ENCODE results near the gene PIGN.
"Not testable (repeated sequence)": the region's sequence is repeated elsewhere in the genome, so short reads cannot be mapped to it uniquely, and the experiment has no call there.

Gene PIGN

DNA sequence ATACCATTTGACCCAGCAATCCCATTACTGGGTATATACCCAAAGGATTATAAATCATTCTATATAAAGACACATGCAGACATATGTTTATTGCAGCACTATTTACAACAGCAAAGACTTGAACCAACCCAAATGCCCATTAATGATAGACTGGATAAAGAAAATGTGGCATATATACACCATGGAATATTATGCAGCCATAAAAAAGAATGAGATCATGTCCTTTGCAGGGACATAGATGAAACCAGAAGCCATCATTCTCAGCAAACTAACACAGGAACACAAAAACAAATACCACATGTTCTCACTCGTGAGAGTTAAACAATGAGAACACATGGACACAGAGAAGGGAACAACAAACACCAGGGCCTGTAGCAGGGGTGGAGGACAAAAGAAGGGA, 20.3 kb downstream of the PIGN start:
- H3K4me1 ChIP-seq (ENCODE audit: control extremely low read depth in 1 of 4, control insufficient read depth in 4 of 4, insufficient read depth in 4 of 4, low read length in 3 of 4); H3K4me3 ChIP-seq (ENCODE audit: control insufficient read depth in 1 of 7, extremely low read depth in 1 of 7, insufficient read depth in 4 of 7, low read depth in 2 of 7, low read length in 6 of 7); H3K27me3 ChIP-seq (replicated peaks in 2 of 5; ENCODE audit: control insufficient read depth in 4 of 5, insufficient read depth in 5 of 5, low read length in 4 of 5); H3K27ac ChIP-seq (ENCODE audit: insufficient read depth in 1 of 2, low read depth in 1 of 2, low read length in 2 of 2, poor library complexity in 1 of 2, severe bottlenecking in 2 of 2); POLR2A ChIA-PET; DNase-seq; H3K36me3 ChIP-seq (ENCODE audit: control insufficient read depth in 4 of 4, insufficient read depth in 4 of 4, low read length in 3 of 4): not testable (repeated sequence)
- no CpG with 5 or more reads among the region's 1 CpG for WGBS (ENCODE audit: insufficient coverage)
- CTCF ChIA-PET: interaction anchor here (1.3 to 1.9 kb wide), 2 partner anchors 8 to 12 kb away, joined by 3 to 7 read pairs; no protein-coding TSS in a partner anchor
- H3K9me3 ChIP-seq (ENCODE audit: control extremely low read depth in 1 of 5, control insufficient read depth in 4 of 5, insufficient read depth in 2 of 5, low read depth in 1 of 5, low read length in 4 of 5): peaks cover 0 to 12% (median 3%) of the 10 kb centered on the region in 5 experiments

DNA sequence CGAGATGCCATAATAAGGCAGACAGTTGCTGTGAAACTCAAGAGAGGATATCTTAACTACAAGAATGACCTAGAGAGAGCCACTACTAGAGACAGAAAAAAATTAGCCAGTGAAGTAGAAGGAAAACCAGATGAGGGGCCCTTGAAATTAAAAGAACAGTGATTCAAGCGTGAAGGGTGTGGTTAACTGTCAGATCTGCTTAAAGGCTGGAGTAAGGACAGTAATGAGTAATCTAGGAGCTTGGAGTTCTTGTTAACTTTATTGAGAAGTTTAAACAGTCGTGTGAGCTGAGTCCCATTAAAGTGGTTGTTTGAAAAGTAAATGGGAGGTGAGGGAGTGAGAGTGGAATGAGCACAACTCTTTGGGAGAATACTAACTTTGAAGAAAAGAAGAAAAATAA, 21.3 kb downstream of the PIGN start:
- ChIA-PET POLR2A (no interaction called here), CTCF (interaction anchor here (0.6 to 1.9 kb wide), 3 partner anchors 9 to 1678 kb away, joined by 3 to 7 read pairs (median 3); no protein-coding TSS in a partner anchor)
- WGBS (ENCODE audit: insufficient coverage): 100% methylated on average over 3 of the region's 3 CpGs
- Histone ChIP-seq H3K36me3 (ENCODE audit: control insufficient read depth in 4 of 4, insufficient read depth in 4 of 4, low read length in 3 of 4) (peaks cover 2 to 8% (median 5%) of the 10 kb centered on the region in 4 experiments), H3K4me3 (ENCODE audit: control insufficient read depth in 1 of 7, extremely low read depth in 1 of 7, insufficient read depth in 4 of 7, low read depth in 2 of 7, low read length in 6 of 7) (no peak overlapping the region), H3K4me1 (ENCODE audit: control extremely low read depth in 1 of 4, control insufficient read depth in 4 of 4, insufficient read depth in 4 of 4, low read length in 3 of 4) (no peaks in the 10 kb centered on the region), H3K9me3 (ENCODE audit: control extremely low read depth in 1 of 5, control insufficient read depth in 4 of 5, insufficient read depth in 2 of 5, low read depth in 1 of 5, low read length in 4 of 5) (peaks cover 0 to 12% (median 3%) of the 10 kb centered on the region in 5 experiments), H3K27ac (ENCODE audit: insufficient read depth in 1 of 2, low read depth in 1 of 2, low read length in 2 of 2, poor library complexity in 1 of 2, severe bottlenecking in 2 of 2) (no peak overlapping the region), H3K27me3 (replicated peaks in 2 of 5; ENCODE audit: control insufficient read depth in 4 of 5, insufficient read depth in 5 of 5, low read length in 4 of 5) (no peaks in the 10 kb centered on the region)
- no peak for DNase-seq

DNA sequence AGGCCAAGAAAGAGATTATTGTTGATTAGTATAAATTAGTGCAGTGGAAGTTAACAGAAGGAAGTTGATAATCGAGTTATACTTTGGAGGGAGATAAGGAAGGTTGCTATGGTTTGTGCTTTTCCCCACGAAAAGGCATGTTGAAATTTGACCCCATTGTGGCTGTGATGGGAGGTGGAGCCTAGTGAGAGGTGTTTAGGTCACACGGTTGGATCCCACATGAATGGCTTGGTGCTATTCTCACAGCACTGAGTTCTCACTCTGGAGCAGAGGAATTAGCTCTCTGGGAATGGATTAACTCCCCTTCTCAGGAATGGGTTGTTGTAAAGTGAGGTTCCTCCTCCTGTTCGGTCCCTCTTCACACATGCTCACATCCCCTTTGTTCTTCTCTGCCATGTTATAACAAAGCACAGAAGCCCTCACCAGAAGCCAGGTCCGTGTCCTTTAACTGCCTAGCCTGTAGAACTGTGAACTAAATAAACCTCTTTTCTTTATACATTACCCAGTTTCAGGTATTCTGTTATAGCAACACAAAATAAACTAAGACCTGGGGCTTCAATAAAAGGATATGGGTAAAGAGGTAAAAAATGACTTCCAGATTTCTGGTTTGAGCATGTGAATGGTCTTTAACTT, 21.9 kb downstream of the PIGN start:
- no peaks in the 10 kb centered on the region for H3K27me3 ChIP-seq (replicated peaks in 2 of 5; ENCODE audit: control insufficient read depth in 4 of 5, insufficient read depth in 5 of 5, low read length in 4 of 5)
- WGBS (ENCODE audit: insufficient coverage): 85% methylated on average over 4 of the region's 5 CpGs
- no peak overlapping the region for H3K27ac ChIP-seq (ENCODE audit: insufficient read depth in 1 of 2, low read depth in 1 of 2, low read length in 2 of 2, poor library complexity in 1 of 2, severe bottlenecking in 2 of 2)
- no peaks in the 10 kb centered on the region for H3K4me1 ChIP-seq (ENCODE audit: control extremely low read depth in 1 of 4, control insufficient read depth in 4 of 4, insufficient read depth in 4 of 4, low read length in 3 of 4)
- ChIA-PET CTCF (interaction anchor here (1.0 to 1.9 kb wide), 2 partner anchors 10 to 69 kb away, joined by 3 to 7 read pairs; no protein-coding TSS in a partner anchor), POLR2A (no interaction called here)
- H3K9me3 ChIP-seq (ENCODE audit: control extremely low read depth in 1 of 5, control insufficient read depth in 4 of 5, insufficient read depth in 2 of 5, low read depth in 1 of 5, low read length in 4 of 5): peaks cover 0 to 12% (median 3%) of the 10 kb centered on the region in 5 experiments
- H3K36me3 ChIP-seq (ENCODE audit: control insufficient read depth in 4 of 4, insufficient read depth in 4 of 4, low read length in 3 of 4): peaks cover 2 to 10% (median 6%) of the 10 kb centered on the region in 4 experiments
- no peak for DNase-seq
- H3K4me3 ChIP-seq (ENCODE audit: control insufficient read depth in 1 of 7, extremely low read depth in 1 of 7, insufficient read depth in 4 of 7, low read depth in 2 of 7, low read length in 6 of 7): no peak overlapping the region

DNA sequence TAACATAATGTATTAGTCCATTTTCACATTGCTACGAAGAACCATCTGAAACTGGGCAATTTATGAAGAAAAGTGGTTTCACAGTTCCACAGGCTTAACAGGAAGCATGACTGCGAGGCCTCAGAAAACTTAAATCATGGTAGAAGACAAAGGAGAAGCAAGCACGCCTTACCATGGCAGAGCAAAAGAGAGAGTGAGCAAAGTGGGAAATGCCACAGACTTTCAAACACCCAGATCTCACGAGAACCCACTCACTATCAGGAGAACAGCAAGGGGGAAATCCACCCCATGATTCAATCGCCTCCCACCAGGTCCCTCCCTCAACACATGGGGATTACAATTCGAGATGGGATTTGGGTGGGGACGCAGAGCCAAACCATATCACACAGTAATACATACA, 22.5 kb downstream of the PIGN start:
- Histone ChIP-seq H3K27me3 (replicated peaks in 2 of 5; ENCODE audit: control insufficient read depth in 4 of 5, insufficient read depth in 5 of 5, low read length in 4 of 5) (no peaks in the 10 kb centered on the region), H3K36me3 (ENCODE audit: control insufficient read depth in 4 of 4, insufficient read depth in 4 of 4, low read length in 3 of 4) (peaks cover 2 to 11% (median 6%) of the 10 kb centered on the region in 4 experiments), H3K4me3 (ENCODE audit: control insufficient read depth in 1 of 7, extremely low read depth in 1 of 7, insufficient read depth in 4 of 7, low read depth in 2 of 7, low read length in 6 of 7) (peak overlapping the region in 1 of 7 experiments; percentile 19), H3K4me1 (ENCODE audit: control extremely low read depth in 1 of 4, control insufficient read depth in 4 of 4, insufficient read depth in 4 of 4, low read length in 3 of 4) (no peaks in the 10 kb centered on the region), H3K27ac (ENCODE audit: insufficient read depth in 1 of 2, low read depth in 1 of 2, low read length in 2 of 2, poor library complexity in 1 of 2, severe bottlenecking in 2 of 2) (no peak overlapping the region), H3K9me3 (ENCODE audit: control extremely low read depth in 1 of 5, control insufficient read depth in 4 of 5, insufficient read depth in 2 of 5, low read depth in 1 of 5, low read length in 4 of 5) (peaks cover 0 to 12% (median 3%) of the 10 kb centered on the region in 5 experiments)
- ChIA-PET CTCF (interaction anchor here (0.6 to 1.9 kb wide), 3 partner anchors 11 to 85 kb away, joined by 3 to 7 read pairs (median 4); no protein-coding TSS in a partner anchor), POLR2A (no interaction called here)
- no peak for DNase-seq
- 84% methylated on average over 2 of the region's 7 CpGs for WGBS (ENCODE audit: insufficient coverage)

DNA sequence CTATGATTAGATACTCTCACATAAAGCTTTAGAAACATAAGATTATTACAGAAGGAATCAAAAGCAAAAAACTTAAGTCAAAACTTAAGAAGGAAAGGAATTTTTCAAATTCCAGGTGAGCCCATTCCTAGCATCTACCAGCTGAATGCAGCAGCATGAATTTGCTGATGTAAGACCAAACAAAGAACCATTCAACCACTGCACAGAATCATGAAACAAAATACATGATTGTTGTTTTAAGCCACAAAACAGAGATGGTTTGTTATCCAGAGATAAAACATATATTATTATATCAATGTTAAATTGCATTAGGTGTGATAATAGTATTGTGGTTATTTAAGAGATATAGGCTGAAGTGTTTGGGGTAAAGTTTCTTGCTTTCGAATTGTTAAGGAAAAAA, 29.0 kb downstream of the PIGN start:
- H3K4me3 ChIP-seq (ENCODE audit: control insufficient read depth in 1 of 7, extremely low read depth in 1 of 7, insufficient read depth in 4 of 7, low read depth in 2 of 7, low read length in 6 of 7): no peak overlapping the region
- no peaks in the 10 kb centered on the region for H3K9me3 ChIP-seq (ENCODE audit: control extremely low read depth in 1 of 5, control insufficient read depth in 4 of 5, insufficient read depth in 2 of 5, low read depth in 1 of 5, low read length in 4 of 5)
- H3K27ac ChIP-seq (ENCODE audit: insufficient read depth in 1 of 2, low read depth in 1 of 2, low read length in 2 of 2, poor library complexity in 1 of 2, severe bottlenecking in 2 of 2): no peak overlapping the region
- ChIA-PET CTCF (interaction anchor here (0.7 kb wide), 1 partner anchor 26 kb away, joined by 3 read pairs; no protein-coding TSS in a partner anchor), POLR2A (no interaction called here)
- no peaks in the 10 kb centered on the region for H3K4me1 ChIP-seq (ENCODE audit: control extremely low read depth in 1 of 4, control insufficient read depth in 4 of 4, insufficient read depth in 4 of 4, low read length in 3 of 4)
- H3K36me3 ChIP-seq (ENCODE audit: control insufficient read depth in 4 of 4, insufficient read depth in 4 of 4, low read length in 3 of 4): peaks cover 2 to 34% (median 10%) of the 10 kb centered on the region in 4 experiments
- 83% methylated on average over 1 of the region's 1 CpG for WGBS (ENCODE audit: insufficient coverage)
- no peaks in the 10 kb centered on the region for H3K27me3 ChIP-seq (replicated peaks in 2 of 5; ENCODE audit: control insufficient read depth in 4 of 5, insufficient read depth in 5 of 5, low read length in 4 of 5)
- DNase-seq: no peak

DNA sequence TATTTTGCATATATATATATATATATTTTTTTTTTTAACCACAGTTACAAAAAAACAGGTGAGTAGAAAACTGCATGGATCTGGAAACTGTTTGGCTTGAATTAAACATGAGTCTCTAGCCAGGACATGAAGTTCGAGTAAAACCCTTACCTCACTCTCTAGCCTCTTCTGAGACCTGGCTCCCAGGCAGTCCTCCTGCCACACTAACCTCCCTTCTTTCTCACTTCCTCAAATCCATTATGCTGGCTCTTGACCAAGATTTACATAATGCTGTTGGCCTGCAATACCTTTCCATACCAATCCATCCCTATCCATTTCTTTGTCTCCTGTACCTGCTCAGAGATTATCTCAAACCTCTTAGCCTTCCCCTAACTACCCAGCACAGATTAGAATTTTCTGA, 34.0 kb downstream of the PIGN start:
- H3K36me3 ChIP-seq (ENCODE audit: control insufficient read depth in 4 of 4, insufficient read depth in 4 of 4, low read length in 3 of 4): peaks cover 4 to 26% (median 12%) of the 10 kb centered on the region in 4 experiments
- peak in 1 of 3 donors; percentile 14 for DNase-seq
- no peaks in the 10 kb centered on the region for H3K9me3 ChIP-seq (ENCODE audit: control extremely low read depth in 1 of 5, control insufficient read depth in 4 of 5, insufficient read depth in 2 of 5, low read depth in 1 of 5, low read length in 4 of 5)
- H3K4me1 ChIP-seq (ENCODE audit: control extremely low read depth in 1 of 4, control insufficient read depth in 4 of 4, insufficient read depth in 4 of 4, low read length in 3 of 4): no peaks in the 10 kb centered on the region
- H3K27ac ChIP-seq (ENCODE audit: insufficient read depth in 1 of 2, low read depth in 1 of 2, low read length in 2 of 2, poor library complexity in 1 of 2, severe bottlenecking in 2 of 2): no peak overlapping the region
- POLR2A ChIA-PET: no interaction called here
- CTCF ChIA-PET: no interaction called here
- no peak overlapping the region for H3K4me3 ChIP-seq (ENCODE audit: control insufficient read depth in 1 of 7, extremely low read depth in 1 of 7, insufficient read depth in 4 of 7, low read depth in 2 of 7, low read length in 6 of 7)
- H3K27me3 ChIP-seq (replicated peaks in 2 of 5; ENCODE audit: control insufficient read depth in 4 of 5, insufficient read depth in 5 of 5, low read length in 4 of 5): no peaks in the 10 kb centered on the region
- 100% methylated on average over 1 of the region's 1 CpG for WGBS (ENCODE audit: insufficient coverage)

DNA sequence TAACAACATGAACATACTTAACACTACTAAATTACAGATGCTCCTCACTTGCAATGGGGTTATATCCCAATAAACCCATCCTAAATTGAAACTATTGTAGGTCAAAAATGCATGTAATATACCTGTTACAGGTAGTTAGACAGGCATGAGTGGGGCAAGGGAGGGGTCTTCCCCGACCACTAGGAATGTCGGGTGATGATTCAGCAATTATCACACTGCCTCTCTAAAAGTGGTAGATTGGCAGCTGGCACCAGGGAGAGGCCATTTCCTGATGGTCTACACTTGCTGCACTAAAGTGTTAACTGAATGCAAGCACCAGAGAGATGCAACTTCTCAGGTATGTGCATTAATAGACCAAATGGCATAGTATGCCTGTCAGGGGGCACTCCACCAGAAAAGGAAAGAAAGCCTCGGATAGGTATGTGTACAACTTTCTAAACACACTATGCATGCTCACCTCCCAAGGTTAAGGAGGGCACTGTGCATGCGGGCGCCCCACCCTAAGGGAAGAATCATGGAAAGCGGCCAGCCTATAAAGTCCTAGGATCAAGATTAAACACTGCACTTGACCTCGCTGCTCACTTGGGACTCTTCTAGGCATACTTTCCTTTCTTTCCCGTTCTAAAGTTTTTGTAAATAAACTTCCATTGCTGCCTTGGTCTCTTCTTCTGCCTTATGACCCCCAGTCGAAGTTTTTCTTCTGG, 35.6 kb downstream of the PIGN start:
- H3K27ac ChIP-seq (ENCODE audit: insufficient read depth in 1 of 2, low read depth in 1 of 2, low read length in 2 of 2, poor library complexity in 1 of 2, severe bottlenecking in 2 of 2): no peak overlapping the region
- no peaks in the 10 kb centered on the region for H3K4me1 ChIP-seq (ENCODE audit: control extremely low read depth in 1 of 4, control insufficient read depth in 4 of 4, insufficient read depth in 4 of 4, low read length in 3 of 4)
- no peak for DNase-seq
- ChIA-PET POLR2A (no interaction called here), CTCF (no interaction called here)
- H3K36me3 ChIP-seq (ENCODE audit: control insufficient read depth in 4 of 4, insufficient read depth in 4 of 4, low read length in 3 of 4): peaks cover 2 to 21% (median 9%) of the 10 kb centered on the region in 4 experiments
- 98% methylated on average over 6 of the region's 9 CpGs for WGBS (ENCODE audit: insufficient coverage)
- H3K4me3 ChIP-seq (ENCODE audit: control insufficient read depth in 1 of 7, extremely low read depth in 1 of 7, insufficient read depth in 4 of 7, low read depth in 2 of 7, low read length in 6 of 7): no peak overlapping the region
- no peaks in the 10 kb centered on the region for H3K27me3 ChIP-seq (replicated peaks in 2 of 5; ENCODE audit: control insufficient read depth in 4 of 5, insufficient read depth in 5 of 5, low read length in 4 of 5)
- H3K9me3 ChIP-seq (ENCODE audit: control extremely low read depth in 1 of 5, control insufficient read depth in 4 of 5, insufficient read depth in 2 of 5, low read depth in 1 of 5, low read length in 4 of 5): no peaks in the 10 kb centered on the region
